HS-5 (cell line): ENCODE results near the gene PRKCQ.
"Not testable (repeated sequence)": the region's sequence is repeated elsewhere in the genome, so short reads cannot be mapped to it uniquely, and the experiment has no call there.

ENCODE experiments used
- DNase-seq: peaks from one replicate; pipeline ENCODE4 v3.0.0-alpha.2; 2012; ENCODE audit warnings: low read depth

Gene PRKCQ

DNA sequence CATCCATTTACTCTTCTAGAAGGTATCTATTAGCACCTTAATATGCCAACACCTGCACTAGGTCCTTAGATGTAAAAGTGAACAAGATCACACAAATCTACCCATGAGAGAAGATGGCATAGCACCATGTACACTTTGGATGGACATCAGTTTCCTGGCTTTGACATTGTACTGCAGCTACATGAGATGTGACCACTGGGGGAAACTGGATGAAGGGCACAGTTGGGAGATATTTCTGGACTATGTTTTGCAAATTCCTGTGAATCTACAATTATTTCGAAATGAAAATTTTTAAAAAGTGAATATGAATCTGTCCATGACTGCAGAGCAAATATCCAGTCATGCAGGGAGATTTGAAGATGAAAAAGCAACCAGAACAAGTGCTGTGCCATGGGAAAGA lies 124.5 kb downstream of the PRKCQ start:
- no peak for DNase-seq

DNA sequence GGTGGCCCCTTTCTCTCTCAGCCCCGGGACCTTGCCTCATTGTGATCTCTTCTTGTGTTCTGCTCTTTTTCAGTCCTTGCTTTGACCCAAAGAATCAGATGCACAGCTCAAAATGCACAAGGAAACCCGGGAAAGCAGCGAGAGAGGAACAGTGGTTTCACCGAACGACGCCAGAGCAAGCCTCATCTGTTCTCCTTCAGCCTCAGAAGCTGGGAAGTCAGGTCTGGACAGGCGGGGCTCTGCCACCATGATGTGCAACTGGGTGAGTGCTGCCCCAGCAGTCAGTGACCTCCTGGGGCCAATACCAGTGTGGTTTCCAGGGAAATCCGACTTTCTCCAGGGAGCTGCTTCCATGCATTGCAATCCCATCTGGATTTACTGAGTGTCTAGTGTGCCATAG lies 133.4 kb downstream of the PRKCQ start:
- no peak for DNase-seq

GRCh38 chr10:6445671-6446316 lies 134.3 kb downstream of the PRKCQ start:
- no peak for DNase-seq

GRCh38 chr10:6439875-6440274 lies 140.2 kb downstream of the PRKCQ start:
- not testable (repeated sequence) for DNase-seq

- no peak for DNase-seq
Observed at GRCh38 chr10:6431861-6432260, 148.2 kb downstream of the PRKCQ start.

- DNase-seq = no peak
Observed at GRCh38 chr10:6431186-6431585, 148.9 kb downstream of the PRKCQ start.

DNA sequence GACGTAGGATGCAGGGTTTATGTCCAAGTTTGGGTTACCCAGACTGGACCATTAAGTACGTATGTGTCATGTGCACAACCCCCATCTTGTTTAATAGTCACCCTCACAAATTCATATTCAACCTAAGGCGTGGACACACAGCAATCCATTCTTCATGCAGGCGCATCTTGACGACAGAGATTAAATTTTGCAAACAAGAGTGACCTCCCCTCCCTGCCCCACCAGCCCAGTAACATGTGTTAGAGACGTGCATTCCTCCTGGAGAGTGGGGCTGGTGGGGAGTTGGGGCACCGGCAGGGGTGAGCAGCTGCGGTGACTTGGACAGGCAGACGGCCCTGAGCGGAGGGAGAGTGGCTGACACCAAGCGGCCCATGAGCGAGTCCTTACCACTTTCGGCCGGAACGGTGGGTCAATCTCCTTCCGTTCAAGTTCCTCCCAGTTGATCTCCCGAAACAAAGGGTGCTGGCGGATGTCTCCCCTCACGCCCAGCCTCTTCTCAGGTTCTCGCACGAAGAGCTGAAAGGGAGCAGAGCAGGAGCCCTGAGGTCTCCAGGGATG lies 149.6 kb downstream of the PRKCQ start:
- DNase-seq = no peak

DNA sequence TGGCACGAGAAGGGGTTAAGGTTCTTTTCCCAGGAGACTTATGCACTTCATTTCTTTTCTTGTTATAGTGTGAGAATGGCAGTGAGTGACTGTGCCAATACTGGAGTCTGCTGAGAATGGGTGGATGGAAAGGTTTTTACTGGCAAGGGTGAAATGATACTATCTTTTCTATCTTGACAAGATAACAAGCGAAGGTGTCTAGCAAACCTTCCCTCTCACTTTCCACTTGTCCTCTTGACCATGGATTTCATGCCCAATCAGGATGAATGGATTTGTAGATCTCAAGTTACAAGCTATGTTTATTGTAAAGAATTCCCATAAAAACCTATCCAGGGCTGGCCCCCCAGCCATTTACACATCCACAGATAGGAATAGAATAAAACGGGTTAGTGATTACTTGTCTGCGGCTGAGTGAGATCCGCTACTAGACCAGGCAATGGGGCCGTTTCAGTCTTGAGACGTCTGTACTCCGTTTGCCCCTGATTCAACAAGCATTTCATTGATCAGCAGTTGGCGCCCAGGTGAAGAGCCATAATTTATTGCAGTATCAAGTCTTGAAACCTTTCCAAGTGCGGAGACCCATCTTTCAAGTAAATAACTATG lies 152.6 kb downstream of the PRKCQ start:
- no peak for DNase-seq

GRCh38 chr10:6426317-6426716 lies 153.8 kb downstream of the PRKCQ start:
- DNase-seq = no peak

DNA sequence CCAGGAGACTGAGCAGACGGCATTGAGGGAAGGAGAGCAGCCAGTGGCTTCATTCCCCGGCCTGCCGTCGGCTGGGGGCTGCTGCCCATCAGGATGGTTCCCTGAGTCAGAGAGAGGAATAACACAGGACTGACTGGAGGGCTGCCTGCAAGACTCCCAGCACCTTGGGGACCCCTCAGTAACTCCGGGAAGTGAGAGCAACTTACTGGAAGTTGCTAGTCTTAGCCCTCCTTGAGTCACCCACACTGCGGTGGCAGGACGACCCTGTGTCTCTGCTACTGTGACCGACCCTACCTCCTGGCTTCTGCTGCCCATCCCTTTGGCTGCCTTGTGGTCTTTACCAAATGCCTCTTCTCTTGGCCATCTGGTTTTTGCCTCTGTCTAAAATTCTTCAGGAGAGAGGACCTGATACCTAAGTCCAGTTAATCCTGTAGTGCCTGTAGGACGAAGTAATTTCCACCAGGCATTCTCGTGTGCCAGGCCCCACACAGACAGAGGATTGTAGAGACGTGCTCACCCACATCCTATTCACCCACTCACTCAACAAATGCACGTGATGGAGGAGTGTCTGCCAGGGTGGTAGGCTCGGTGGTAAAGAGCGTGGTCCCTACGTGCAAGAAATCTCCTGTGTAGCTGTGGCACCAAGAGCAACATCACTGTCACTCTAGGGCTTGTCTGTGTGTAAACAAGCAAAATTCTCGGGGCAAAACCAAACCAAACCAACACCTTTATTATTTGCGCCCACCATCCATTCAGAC lies 156.5 kb downstream of the PRKCQ start:
- no peak for DNase-seq

DNA sequence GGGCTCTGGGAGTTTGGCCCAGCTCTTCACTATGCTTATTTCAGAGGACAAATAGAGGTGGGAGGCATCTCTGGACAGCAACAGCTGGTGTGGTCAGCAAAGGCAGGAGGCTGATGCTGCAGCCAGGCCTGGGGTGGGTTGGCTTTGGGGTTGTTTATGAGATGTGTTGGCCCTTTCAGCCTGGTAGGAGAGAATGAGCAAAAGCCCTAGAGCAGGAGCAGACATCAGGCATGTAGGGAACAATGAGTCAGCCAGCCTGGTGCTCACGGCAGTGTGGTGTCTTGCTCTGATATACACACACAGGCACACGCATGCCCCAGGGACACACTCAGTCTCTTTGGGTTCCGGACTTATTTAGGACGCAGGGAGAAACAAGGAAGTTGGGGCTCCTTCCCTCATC lies 157.1 kb downstream of the PRKCQ start:
- DNase-seq = no peak

GRCh38 chr10:6418613-6419216 lies 161.4 kb downstream of the PRKCQ start:
- no peak for DNase-seq

DNA sequence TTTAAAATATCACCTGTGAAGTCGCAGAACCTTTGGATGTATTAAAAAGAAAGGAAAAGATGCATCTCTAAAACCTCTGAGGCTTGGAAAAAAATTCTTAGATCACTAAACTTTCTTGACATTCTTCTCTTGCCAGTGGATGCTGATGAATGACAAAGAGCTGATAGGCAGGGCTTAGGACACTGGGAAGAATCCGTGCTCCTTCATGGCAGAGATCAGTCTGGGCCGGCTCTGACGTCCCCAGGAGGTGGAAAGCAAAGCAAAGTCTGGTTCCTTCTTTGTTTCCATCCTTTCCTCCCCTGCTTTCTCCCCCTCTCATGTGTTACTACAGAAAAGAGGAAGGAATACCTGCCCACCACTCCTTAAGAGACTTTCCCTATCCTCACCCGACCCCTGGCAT lies 161.9 kb downstream of the PRKCQ start:
- no peak for DNase-seq

GRCh38 chr10:6416892-6417512 lies 163.1 kb downstream of the PRKCQ start:
- no peak for DNase-seq

DNA sequence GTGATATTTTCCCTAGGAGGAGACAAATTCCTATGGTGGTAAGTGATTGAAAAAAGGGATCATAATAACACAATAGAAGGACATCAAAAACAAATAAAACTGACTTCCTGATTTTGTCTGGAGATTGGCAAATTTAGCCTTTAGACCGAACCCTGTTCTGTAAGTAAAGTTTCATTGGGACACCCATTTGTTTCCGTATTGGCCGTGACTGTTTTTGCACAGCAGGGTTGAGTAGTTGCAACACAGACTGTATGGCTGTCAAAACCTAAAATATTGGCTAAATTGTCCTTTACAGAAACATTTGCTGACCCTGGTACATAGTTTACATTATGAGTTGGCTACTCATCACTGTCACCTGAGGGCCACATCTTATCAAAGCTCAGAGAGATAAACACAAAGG lies 168.6 kb downstream of the PRKCQ start:
- DNase-seq = no peak

- no peak for DNase-seq
Observed at GRCh38 chr10:6410830-6411229, 169.2 kb downstream of the PRKCQ start.

- no peak for DNase-seq
Observed at GRCh38 chr10:6409971-6410643, 170.0 kb downstream of the PRKCQ start.

DNA sequence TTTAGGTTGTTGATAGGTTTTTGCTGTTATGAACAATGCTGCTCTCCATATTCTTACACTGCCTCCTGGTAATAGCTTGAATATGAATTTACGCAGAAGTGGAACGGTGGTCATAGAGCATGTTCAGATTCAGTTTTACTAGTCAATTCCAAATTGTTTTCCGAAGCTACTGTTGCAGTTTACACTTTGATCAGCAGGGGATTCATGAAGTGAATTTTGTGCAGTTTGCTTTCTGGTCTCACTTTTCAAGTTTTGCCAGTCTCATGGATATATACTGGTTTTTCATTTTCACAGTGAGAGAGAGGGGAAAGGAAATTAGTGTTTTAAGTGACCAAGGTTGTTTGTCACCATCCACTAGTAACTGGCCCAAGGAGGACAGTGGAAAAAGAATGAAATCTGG lies 171.3 kb downstream of the PRKCQ start:
- DNase-seq = no peak

GRCh38 chr10:6407034-6407721 lies 172.9 kb downstream of the PRKCQ start:
- DNase-seq = no peak

- no peak for DNase-seq
Observed at GRCh38 chr10:6406220-6407033, 173.6 kb downstream of the PRKCQ start.
